GM18507 (cell line): ENCODE results near the gene BOD1L1.

Experiments used
- DNase-seq: peaks from one replicate; pipeline ENCODE4 v3.0.0; 2011; ENCODE audit warnings: low read depth; ENCODE audit not compliant: insufficient read length; ENCODE audit errors: extremely low spot score
- FAIRE-seq: peaks from 2 replicates; lab custom pipeline; 2011; peaks lifted over from hg19 to GRCh38; lab: Jason Lieb, UNC

BOD1L1 gene

DNA sequence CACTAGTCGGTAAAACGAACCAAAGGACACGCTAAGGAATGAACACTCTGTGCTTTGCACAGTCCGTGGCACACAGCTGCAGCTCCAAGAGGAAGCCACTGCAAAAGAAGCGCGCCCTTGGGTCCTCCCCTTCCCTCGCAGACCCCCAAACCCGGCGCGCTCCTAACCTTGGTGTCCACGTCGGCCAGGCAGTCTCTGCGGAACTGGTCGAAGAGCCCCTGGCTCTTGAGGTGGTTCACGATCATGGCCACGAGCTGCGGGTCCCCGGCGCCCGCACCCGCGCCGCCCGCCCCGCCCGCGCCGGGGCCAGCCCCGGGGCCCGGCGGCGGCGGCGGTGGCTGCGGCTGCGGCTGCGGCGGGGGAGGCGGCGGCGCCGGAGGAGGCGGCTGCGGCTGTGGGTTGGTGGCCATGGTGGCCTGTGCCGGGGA lies 333 bp downstream of the BOD1L1 start:
- peak; percentile 9 for DNase-seq
- FAIRE-seq: no peak

DNA sequence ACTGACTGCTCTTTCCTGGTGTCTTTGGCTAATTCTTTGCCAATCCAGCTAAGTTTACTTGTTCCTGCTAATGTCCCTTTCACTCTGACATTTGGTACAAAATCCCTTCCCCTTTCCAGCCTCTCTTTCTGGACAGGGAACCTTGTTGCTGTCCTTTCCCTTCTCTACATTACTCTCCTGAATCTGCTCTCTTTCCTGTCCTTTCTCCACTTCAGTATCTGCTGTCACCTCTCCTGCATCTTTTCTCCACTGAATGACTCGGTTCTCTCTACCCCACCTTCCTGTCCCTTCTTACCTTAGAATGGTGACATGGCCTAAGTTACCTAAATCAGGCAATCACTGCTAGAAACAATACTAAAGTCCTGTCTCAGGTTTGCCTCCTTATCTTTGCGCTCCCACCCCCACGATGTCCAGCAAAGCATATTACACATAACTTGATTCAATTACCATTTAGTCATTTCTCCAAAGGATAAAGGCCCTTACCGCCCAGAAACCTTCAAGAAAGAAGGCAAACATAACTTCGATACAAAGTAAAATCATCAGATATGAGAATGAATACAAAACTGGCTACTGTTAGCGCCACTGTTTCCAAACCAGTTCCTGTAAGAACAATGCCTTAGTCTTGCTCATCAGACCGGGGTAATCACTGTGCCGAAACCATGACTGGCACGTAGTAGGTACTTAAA lies 890 bp downstream of the BOD1L1 start:
- DNase-seq (no peak), FAIRE-seq (no peak)

- FAIRE-seq (no peak), DNase-seq (no peak)
Measured at GRCh38 chr4:13618212-13618806, 9.2 kb downstream of the BOD1L1 start.

GRCh38 chr4:13617801-13618200 lies 9.7 kb downstream of the BOD1L1 start:
- no peak for DNase-seq
- no peak for FAIRE-seq

DNA sequence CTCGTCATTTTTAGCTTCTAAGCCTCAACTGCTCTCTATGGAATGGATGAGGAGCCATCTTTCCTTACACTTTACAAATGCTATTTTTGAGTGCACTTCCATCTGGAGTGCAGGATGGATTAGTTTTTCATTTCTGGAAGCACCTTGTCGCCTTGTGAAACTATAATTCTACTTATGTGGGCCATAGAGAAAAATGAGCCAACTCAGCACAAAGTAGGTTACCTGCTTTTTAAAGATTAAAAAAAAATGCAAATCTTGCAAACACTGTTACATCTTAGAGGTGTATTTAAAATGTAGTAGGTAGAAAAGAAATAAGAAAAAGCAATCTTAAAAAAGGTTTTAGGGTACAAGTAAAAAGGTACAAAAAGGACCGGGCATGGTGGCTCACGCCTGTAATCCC lies 10.9 kb downstream of the BOD1L1 start:
- DNase-seq (no peak), FAIRE-seq (no peak)

GRCh38 chr4:13615161-13615560 lies 12.4 kb downstream of the BOD1L1 start:
- DNase-seq (no peak), FAIRE-seq (peak; percentile 83)

GRCh38 chr4:13612569-13612968 lies 15.0 kb downstream of the BOD1L1 start:
- DNase-seq: no peak
- FAIRE-seq: peak; percentile 35

- DNase-seq (no peak), FAIRE-seq (peak; percentile 91)
Measured at GRCh38 chr4:13611283-13611842, 16.2 kb downstream of the BOD1L1 start.

DNA sequence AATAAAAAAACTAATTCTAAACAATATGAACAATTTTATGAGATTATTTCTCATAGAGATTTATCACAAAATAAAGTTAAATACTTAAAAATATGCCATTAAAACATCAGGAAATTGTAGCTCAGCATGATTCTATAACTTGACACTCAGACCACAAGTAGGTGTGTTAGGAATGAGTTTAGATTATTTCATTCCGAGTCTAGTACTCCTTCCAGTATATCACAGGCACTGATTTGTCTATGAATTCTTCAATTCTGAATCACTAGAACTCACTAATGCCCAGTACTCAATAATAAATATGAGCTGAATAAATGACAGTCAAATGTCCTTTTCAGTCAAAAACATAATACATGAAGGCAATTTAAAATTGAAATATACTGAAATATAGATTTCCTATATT lies 22.2 kb downstream of the BOD1L1 start:
- DNase-seq (no peak), FAIRE-seq (no peak)

DNA sequence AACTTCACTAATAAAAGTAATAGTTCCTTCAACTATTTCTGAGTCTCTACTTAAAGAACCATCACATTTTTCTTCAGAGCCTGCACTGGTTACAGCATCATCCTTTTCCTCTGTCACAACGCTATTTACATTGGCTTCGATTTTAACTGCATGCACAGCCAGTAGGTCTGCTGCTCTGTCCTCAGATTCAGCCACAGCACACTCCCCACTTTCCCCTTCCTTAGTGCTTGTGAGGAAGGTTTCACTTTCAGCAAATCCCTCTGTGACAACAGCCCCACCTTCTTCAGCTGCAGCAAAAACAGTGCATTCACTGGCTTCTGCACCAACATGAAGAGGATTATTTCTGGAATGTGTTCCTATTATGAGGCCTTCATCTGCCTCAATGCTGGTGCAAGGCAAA lies 25.7 kb downstream of the BOD1L1 start:
- FAIRE-seq (peak; percentile 80), DNase-seq (no peak)

DNA sequence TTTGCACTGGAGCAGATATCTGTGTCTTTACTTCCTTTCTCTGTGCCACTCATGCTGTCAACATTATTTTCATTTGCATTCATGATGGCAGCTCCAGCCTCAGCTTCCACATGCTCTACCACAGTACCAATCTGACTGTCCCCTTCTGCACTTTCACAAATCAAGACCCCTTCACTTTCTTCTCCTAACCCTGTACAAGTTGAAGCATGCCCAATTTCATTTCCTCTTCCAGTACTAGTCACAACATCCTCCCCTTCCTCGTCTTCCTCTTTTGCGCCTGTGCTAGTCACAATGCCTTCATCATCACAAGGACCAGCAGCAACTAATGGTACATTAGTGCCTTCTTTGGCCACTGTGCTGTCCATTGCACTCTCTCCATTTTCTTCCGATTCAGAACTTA lies 26.5 kb downstream of the BOD1L1 start:
- no peak for DNase-seq
- peak; percentile 73 for FAIRE-seq

- FAIRE-seq: no peak
- no peak for DNase-seq
Measured at GRCh38 chr4:13599159-13599558, 28.4 kb downstream of the BOD1L1 start.

- DNase-seq: no peak
- FAIRE-seq: no peak
Measured at GRCh38 chr4:13597604-13598003, 29.9 kb downstream of the BOD1L1 start.

GRCh38 chr4:13597141-13597540 lies 30.4 kb downstream of the BOD1L1 start:
- DNase-seq: no peak
- no peak for FAIRE-seq

- FAIRE-seq: no peak
- no peak for DNase-seq
Measured at GRCh38 chr4:13592220-13592619, 35.3 kb downstream of the BOD1L1 start.

DNA sequence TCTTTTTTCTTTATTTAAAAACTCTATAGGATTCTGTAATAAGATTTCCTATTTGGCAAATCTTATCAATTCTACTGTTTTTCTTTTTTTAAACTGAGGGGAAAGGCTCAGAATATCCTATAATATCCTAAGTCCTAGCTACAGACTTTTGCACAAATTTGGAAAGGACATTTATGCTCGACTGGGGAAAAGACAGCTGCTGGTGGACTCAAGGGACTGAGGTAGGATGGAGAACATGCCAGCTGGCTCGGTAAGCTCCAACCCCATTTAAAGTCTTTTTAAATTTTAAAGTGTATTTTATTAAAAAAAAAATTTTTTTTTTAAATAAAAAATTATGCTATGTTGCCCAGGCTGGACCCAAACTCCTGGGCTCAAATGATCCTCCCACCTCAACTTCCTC lies 36.8 kb downstream of the BOD1L1 start:
- DNase-seq: no peak
- no peak for FAIRE-seq

GRCh38 chr4:13588954-13589353 lies 38.6 kb downstream of the BOD1L1 start:
- FAIRE-seq: no peak
- no peak for DNase-seq

DNA sequence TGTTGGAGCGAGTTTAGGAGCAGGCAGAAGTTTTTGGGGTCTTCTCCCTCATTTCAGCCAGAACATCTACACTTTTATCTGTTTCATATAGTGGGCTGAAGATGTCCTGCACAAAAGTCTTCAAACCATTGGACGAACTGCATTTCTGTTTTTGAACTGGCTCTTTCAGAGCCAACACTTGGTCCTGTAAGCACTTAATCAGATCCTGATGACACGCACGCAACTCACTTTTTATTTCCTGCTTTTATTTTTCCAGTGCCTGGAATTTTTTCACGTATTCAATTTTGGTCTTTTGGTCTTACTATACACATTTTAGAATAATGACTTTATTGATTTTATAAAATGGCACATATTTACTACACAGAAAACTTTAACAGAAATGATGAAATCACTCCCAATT lies 43.0 kb downstream of the BOD1L1 start:
- no peak for FAIRE-seq
- DNase-seq: no peak

- DNase-seq (no peak), FAIRE-seq (no peak)
Measured at GRCh38 chr4:13580036-13580435, 47.5 kb downstream of the BOD1L1 start.

GRCh38 chr4:13577660-13578059 lies 49.9 kb downstream of the BOD1L1 start:
- FAIRE-seq (no peak), DNase-seq (no peak)

DNA sequence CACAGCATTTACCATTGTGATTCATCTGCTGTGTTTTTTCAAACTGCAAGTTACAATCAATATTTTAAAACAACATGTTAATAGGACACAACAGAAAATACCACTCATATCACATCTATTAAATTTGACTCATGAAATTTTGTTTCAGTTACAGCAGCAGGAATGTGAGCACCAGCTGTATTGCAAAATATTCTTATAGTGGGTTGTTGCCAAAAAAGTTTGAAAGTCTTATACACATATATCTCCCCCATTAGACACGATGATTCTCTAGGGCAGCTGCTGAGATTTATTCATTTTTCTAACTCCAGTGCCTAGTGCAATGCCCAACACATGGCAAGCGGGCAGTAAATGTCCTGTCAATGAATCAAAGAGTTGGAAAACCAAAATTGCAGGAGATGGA lies 56.6 kb downstream of the BOD1L1 start:
- DNase-seq (no peak), FAIRE-seq (no peak)
